IMR-90 (cell line): ENCODE results near the gene NLGN1. TPM values are rescaled to one million over a fixed set of nuclear protein-coding genes. Genes with fewer than 3 reads are reported as not detected.

Source experiments
- ATAC-seq: fragments of 200-7000 bp; cut with Tn5 transposase; 2 replicates; pipeline ENCODE4 v1.9.1; 2020; ENCODE audit warnings: low read depth, mild to moderate bottlenecking, moderate library complexity
- BruUV-seq: library from RNA; stranded (reverse); fragments of 400-500 nt; replicated peaks from 2 replicates; lab custom pipeline; 2021; lab: Mats Ljungman, UMichigan
- CTCF ChIA-PET: fragments of 300-600 bp; formaldehyde crosslinking; extraction: SDS; loops from one replicate; lab custom pipeline; 2021; ENCODE audit warnings: antibody characterized with exemption; lab: Yijun Ruan, JAX
- POLR2A ChIA-PET: fragments of 300-600 bp; sonication (Branson Sonifier 250); formaldehyde crosslinking; loops from one replicate; lab custom pipeline; 2022; ENCODE audit warnings: antibody characterized with exemption; ENCODE audit not compliant: unreplicated experiment; lab: Charles Lee
- DNase-seq: peaks from one replicate; pipeline ENCODE4 v3.0.0; 2013
- H2AFZ ChIP-seq: replicated peaks from 2 replicates; pipeline ENCODE3; 2013; ENCODE audit warnings: low read length, mild to moderate bottlenecking; ENCODE audit not compliant: poor library complexity
- H2AK5ac ChIP-seq: 2 replicates; pipeline ENCODE4 v1.6.1; 2013; ENCODE audit warnings: low read depth, low read length, inconsistent platforms
- H2AK9ac ChIP-seq: replicated peaks from 2 replicates; pipeline ENCODE3; 2013; ENCODE audit warnings: mild to moderate bottlenecking, low read depth, low read length, moderate library complexity; ENCODE audit not compliant: poor library complexity
- H2BK120ac ChIP-seq: 2 replicates; pipeline ENCODE4 v1.6.1; 2013; ENCODE audit warnings: low read depth, low read length, inconsistent platforms
- H2BK15ac ChIP-seq: 3 replicates; pipeline ENCODE4 v1.6.1; 2013; ENCODE audit warnings: low read depth, low read length, inconsistent platforms
- H2BK20ac ChIP-seq: 2 replicates; pipeline ENCODE4 v1.6.1; 2013; ENCODE audit warnings: low read depth, mild to moderate bottlenecking, inconsistent platforms, low read length, moderate library complexity
- H2BK5ac ChIP-seq: 2 replicates; pipeline ENCODE4 v1.6.1; 2013; ENCODE audit warnings: mild to moderate bottlenecking, low read depth, low read length, inconsistent platforms; ENCODE audit not compliant: poor library complexity, severe bottlenecking
- H3K14ac ChIP-seq: replicated peaks from 2 replicates; pipeline ENCODE4 v1.6.1; 2013; ENCODE audit warnings: low read depth, low read length, inconsistent platforms
- H3K18ac ChIP-seq: 2 replicates; pipeline ENCODE4 v1.6.1; 2013; ENCODE audit warnings: low read depth, low read length, control low read depth
- H3K23ac ChIP-seq: 2 replicates; pipeline ENCODE4 v1.6.1; 2013; ENCODE audit warnings: low read depth, low read length, inconsistent platforms
- H3K27ac ChIP-seq: 2 replicates; pipeline ENCODE4 v1.5.1; 2013; ENCODE audit warnings: mild to moderate bottlenecking, control low read depth, low read length; ENCODE audit not compliant: insufficient read depth
- H3K27me3 ChIP-seq: 2 replicates; pipeline ENCODE4 v1.6.1; 2013; ENCODE audit warnings: low read length; ENCODE audit not compliant: control insufficient read depth, insufficient read depth
- H3K36me3 ChIP-seq: 2 replicates; pipeline ENCODE4 v1.6.1; 2013; ENCODE audit warnings: low read length, mixed read lengths; ENCODE audit not compliant: control insufficient read depth, insufficient read depth
- H3K4ac ChIP-seq: 2 replicates; pipeline ENCODE4 v1.6.1; 2013; ENCODE audit warnings: low read depth, low read length, inconsistent platforms
- H3K4me1 ChIP-seq: 2 replicates; pipeline ENCODE4 v1.6.1; 2013; ENCODE audit warnings: low read length, mixed read lengths; ENCODE audit not compliant: control insufficient read depth, insufficient read depth
- H3K4me2 ChIP-seq: 2 replicates; pipeline ENCODE4 v1.6.1; 2013; ENCODE audit warnings: low read depth, mild to moderate bottlenecking, control low read depth, low read length, moderate library complexity
- H3K4me3 ChIP-seq: 2 replicates; pipeline ENCODE4 v1.5.1; 2013; ENCODE audit warnings: low read depth, mild to moderate bottlenecking, control low read depth, low read length, moderate library complexity; ENCODE audit not compliant: insufficient read depth
- H3K56ac ChIP-seq: 2 replicates; pipeline ENCODE4 v1.6.1; 2013; ENCODE audit warnings: low read length, inconsistent platforms; ENCODE audit not compliant: insufficient read depth; ENCODE audit errors: extremely low read depth
- H3K79me1 ChIP-seq, 2 experiments: 2 replicates each; pipeline ENCODE4 v1.6.1; 2013; ENCODE audit warnings: low read length in 2 of 2, inconsistent platforms in 1 of 2, low read depth in 1 of 2
- H3K9ac ChIP-seq: 2 replicates; pipeline ENCODE4 v1.6.1; 2013; ENCODE audit warnings: low read depth, low read length, control low read depth
- H3K9me1 ChIP-seq: 2 replicates; pipeline ENCODE4 v1.6.1; 2013; ENCODE audit warnings: low read length, inconsistent platforms; ENCODE audit not compliant: insufficient read depth
- H3K9me3 ChIP-seq: 2 replicates; pipeline ENCODE4 v1.6.1; 2013; ENCODE audit warnings: low read length; ENCODE audit not compliant: control insufficient read depth, insufficient read depth
- H4K20me1 ChIP-seq: 2 replicates; pipeline ENCODE4 v1.6.1; 2013; ENCODE audit warnings: low read length, inconsistent platforms; ENCODE audit not compliant: insufficient read depth
- H4K5ac ChIP-seq: 2 replicates; pipeline ENCODE4 v1.6.1; 2013; ENCODE audit warnings: mild to moderate bottlenecking, low read depth, low read length, control low read depth
- H4K8ac ChIP-seq, 2 experiments: 2 replicates each; pipeline ENCODE4 v1.6.1; 2013; ENCODE audit warnings: low read depth in 2 of 2, low read length in 2 of 2, control low read depth in 1 of 2, inconsistent platforms in 1 of 2
- H4K91ac ChIP-seq: 2 replicates; pipeline ENCODE4 v1.6.1; 2013; ENCODE audit warnings: low read depth, low read length, inconsistent platforms; ENCODE audit not compliant: insufficient read depth
- CHD1 ChIP-seq: IDR thresholded peaks from 2 replicates; pipeline ENCODE4 v1.6.1; 2012; ENCODE audit warnings: low read depth, low read length, improper control_type of control experiment
- FOS ChIP-seq: fragments of 150-350 bp; IDR thresholded peaks from 2 replicates; pipeline ENCODE4 v1.6.1; 2016; ENCODE audit warnings: low read depth, low read length
- MAFK ChIP-seq: IDR thresholded peaks from 2 replicates; pipeline ENCODE4 v1.6.1; 2012; ENCODE audit warnings: low read depth, low read length, improper control_type of control experiment
- NFE2L2 ChIP-seq: fragments of 150-350 bp; IDR thresholded peaks from 2 replicates; pipeline ENCODE4 v1.6.1; 2016; ENCODE audit warnings: low read depth, mild to moderate bottlenecking, low read length
- POLR2A ChIP-seq: IDR thresholded peaks from 2 replicates; pipeline ENCODE4 v1.6.1; 2012; ENCODE audit warnings: mild to moderate bottlenecking, low read depth, low read length
- RAD21 ChIP-seq: IDR thresholded peaks from 2 replicates; pipeline ENCODE4 v1.6.1; 2012; ENCODE audit warnings: low read length, improper control_type of control experiment
- SMC3 ChIP-seq: fragments of 150-350 bp; IDR thresholded peaks from 2 replicates; pipeline ENCODE4 v1.6.1; 2016; ENCODE audit warnings: low read depth, mild to moderate bottlenecking, antibody characterized with exemption, low read length, moderate library complexity
- WGBS, 2 experiments: methylation state at CpG; one replicate each; pipeline versions ENCODE4 v1.1.5 to v1.1.7; 2013; ENCODE audit warnings: missing lambda C conversion rate in 2 of 2; ENCODE audit not compliant: insufficient read length in 1 of 2; ENCODE audit errors: extremely low coverage in 2 of 2; 5-methylcytosine and 5-hydroxymethylcytosine counted together
- dilution Hi-C: fragments of 300-500 bp; cut with HindIII; formaldehyde crosslinking; loops from one replicate; pipeline ENCODE4 v1.14.3; 2018; ENCODE audit warnings: low sequenced_read_pairs; ENCODE audit not compliant: unreplicated experiment
- in situ Hi-C: fragments of 300-500 bp; cut with MboI; formaldehyde crosslinking; loops from 3 replicates; pipeline ENCODE4 v1.14.3; 2019; ENCODE audit warnings: low sequenced_read_pairs, inconsistent platforms, mixed read lengths
- intact Hi-C: fragments of 100-400 bp; cut with micrococcal nuclease; formaldehyde crosslinking; loops from 2 replicates; pipeline ENCODE4 v1.10.0; 2022
- polyA plus RNA-seq, 3 experiments: library from polyadenylated mRNA; depleted of rRNA; stranded (reverse); fragments of >200 nt; gene quantifications; 2 replicates each; pipeline ENCODE4 v1.2.3, GENCODE V29; 2012; ENCODE audit warnings: low replicate concordance in 1 of 3
- total RNA-seq: library from RNA; depleted of rRNA; stranded (reverse); fragments of >200 nt; gene quantifications from 2 replicates; pipeline ENCODE4 v1.2.3, GENCODE V29; 2012

The NLGN1 gene
- total and polyA plus RNA-seq, 2 of the 4 experiments (the other 2 are of a cell fraction) = 1.8 to 12.5 TPM

- Histone ChIP-seq H3K23ac (no peak overlapping the region), H4K8ac (no peak overlapping the region), H2AFZ (no peak overlapping the region), H2BK120ac (no peak overlapping the region), H2AK5ac (no peak overlapping the region), H3K9me3 (no peaks in the 10 kb centered on the region), H3K9ac (no peak overlapping the region), H2AK9ac (no peak overlapping the region), H4K5ac (no peak overlapping the region), H3K56ac (no peak overlapping the region), H2BK5ac (no peak overlapping the region), H2BK20ac (no peak overlapping the region), H3K18ac (no peak overlapping the region), H3K36me3 (no peaks in the 10 kb centered on the region), H3K4me2 (no peak overlapping the region), H4K20me1 (no peaks in the 10 kb centered on the region), H3K9me1 (no peaks in the 10 kb centered on the region), H3K79me1 (no peaks in the 10 kb centered on the region), H2BK15ac (no peak overlapping the region), H4K91ac (no peak overlapping the region), H3K27ac (no peak overlapping the region), H3K4me1 (no peaks in the 10 kb centered on the region), H3K14ac (no peak overlapping the region), H3K27me3 (no peaks in the 10 kb centered on the region), H3K4ac (no peak overlapping the region), H3K4me3 (no peak overlapping the region)
- in situ Hi-C loops = no loop called here
- DNase-seq (peak; percentile 11), ATAC-seq (no peak)
- no TSS peak for BruUV-seq
- dilution Hi-C loops = no loop called here
- ChIA-PET POLR2A (no interaction called here), CTCF (interaction anchor here (0.6 kb wide), 1 partner anchor 1411 kb away, joined by 4 read pairs; no protein-coding TSS in a partner anchor)
- no CpG with 5 or more reads among the region's 1 CpG for WGBS, 2 experiments
- TF ChIP-seq FOS = 0 out of 2 replicates have a peak, but pooled peaks have one; percentile 5
- no peak for TF ChIP-seq POLR2A
- no peak for TF ChIP-seq NFE2L2
- TF ChIP-seq MAFK = no peak
- no peak for TF ChIP-seq SMC3
- TF ChIP-seq CHD1 = no peak
- TF ChIP-seq RAD21 = no peak
- intact Hi-C loops = no loop called here
These were observed 522.8 kb downstream of the NLGN1 start for GRCh38 chr3:173920386-173920785.
